GM21723 (cell line): ENCODE data around the gene GPBAR1.

Experiments
- ATAC-seq: cut with Tn5 transposase; IDR thresholded peaks from one replicate; pipeline ENCODE4 v1.9.1; 2021; ENCODE audit warnings: mild to moderate bottlenecking, moderate library complexity; ENCODE audit not compliant: unreplicated experiment

Gene GPBAR1

GRCh38 chr2:218260742-218261422 lies at the start of gene GPBAR1:
Gene GPBAR1 (plus strand): TSS chr2:218261015. CDS start chr2:218262725, 1,710 bp downstream.
- no peak for ATAC-seq

GRCh38 chr2:218214116-218214515 lies 46.7 kb upstream of the GPBAR1 start:
- ATAC-seq = no peak

- no peak for ATAC-seq
These were observed 44.5 kb upstream of the GPBAR1 start for GRCh38 chr2:218216336-218216673.

- ATAC-seq = peak; percentile 66
These were observed 44.0 kb upstream of the GPBAR1 start, which contains the start of gene ARPC2 for GRCh38 chr2:218216674-218217359. Gene ARPC2 (plus strand): TSS chr2:218217189. CDS start chr2:218217471, 282 bp downstream.

- ATAC-seq = peak; percentile 42
These were observed 43.2 kb upstream of the GPBAR1 start for GRCh38 chr2:218217360-218218267.

GRCh38 chr2:218218268-218219185 lies 42.3 kb upstream of the GPBAR1 start:
- peak; percentile 49 for ATAC-seq

GRCh38 chr2:218219934-218220333 lies 40.9 kb upstream of the GPBAR1 start:
- no peak for ATAC-seq

GRCh38 chr2:218221000-218221399 lies 39.8 kb upstream of the GPBAR1 start:
- ATAC-seq = no peak

- no peak for ATAC-seq
These were observed 37.8 kb upstream of the GPBAR1 start for GRCh38 chr2:218223046-218223445.

GRCh38 chr2:218224186-218224585 lies 36.6 kb upstream of the GPBAR1 start:
- ATAC-seq = no peak

GRCh38 chr2:218226903-218227302 lies 33.9 kb upstream of the GPBAR1 start:
- no peak for ATAC-seq

- peak; percentile 4 for ATAC-seq
These were observed 32.3 kb upstream of the GPBAR1 start for GRCh38 chr2:218228366-218229090.

GRCh38 chr2:218229239-218229638 lies 31.6 kb upstream of the GPBAR1 start:
- peak; percentile 92 for ATAC-seq

GRCh38 chr2:218229851-218230250 lies 31.0 kb upstream of the GPBAR1 start:
- ATAC-seq = no peak

GRCh38 chr2:218230882-218231281 lies 29.9 kb upstream of the GPBAR1 start:
- no peak for ATAC-seq

- ATAC-seq = no peak
These were observed 27.3 kb upstream of the GPBAR1 start for GRCh38 chr2:218233543-218233942.

- no peak for ATAC-seq
These were observed 26.3 kb upstream of the GPBAR1 start for GRCh38 chr2:218234521-218234920.

- no peak for ATAC-seq
These were observed 25.8 kb upstream of the GPBAR1 start for GRCh38 chr2:218235017-218235416.

- no peak for ATAC-seq
These were observed 24.0 kb upstream of the GPBAR1 start for GRCh38 chr2:218236829-218237228.

- ATAC-seq = no peak
These were observed 21.9 kb upstream of the GPBAR1 start for GRCh38 chr2:218238887-218239286.
